Fibroblast of lung (primary cell): ENCODE data around the gene CACNB2.

ENCODE experiments used
- EZH2 ChIP-seq: IDR thresholded peaks from 2 replicates; pipeline ENCODE4 v1.5.1; 2012; ENCODE audit warnings: low read length, control low read depth, mild to moderate bottlenecking; ENCODE audit errors: missing control alignments
- TF ChIP-seq, protein P1 (sequence below), 2 donors: IDR thresholded peaks in 1 of 2; conservative IDR thresholded peaks in 1 of 2; 1 replicate in 1 of 2; 2 replicates in 1 of 2; pipeline ENCODE4 v1.5.1; 2011 to 2012; ENCODE audit warnings: low read length in 2 of 2, control low read depth in 1 of 2, inconsistent platforms in 1 of 2, low read depth in 1 of 2, mild to moderate bottlenecking in 1 of 2

DNA sequence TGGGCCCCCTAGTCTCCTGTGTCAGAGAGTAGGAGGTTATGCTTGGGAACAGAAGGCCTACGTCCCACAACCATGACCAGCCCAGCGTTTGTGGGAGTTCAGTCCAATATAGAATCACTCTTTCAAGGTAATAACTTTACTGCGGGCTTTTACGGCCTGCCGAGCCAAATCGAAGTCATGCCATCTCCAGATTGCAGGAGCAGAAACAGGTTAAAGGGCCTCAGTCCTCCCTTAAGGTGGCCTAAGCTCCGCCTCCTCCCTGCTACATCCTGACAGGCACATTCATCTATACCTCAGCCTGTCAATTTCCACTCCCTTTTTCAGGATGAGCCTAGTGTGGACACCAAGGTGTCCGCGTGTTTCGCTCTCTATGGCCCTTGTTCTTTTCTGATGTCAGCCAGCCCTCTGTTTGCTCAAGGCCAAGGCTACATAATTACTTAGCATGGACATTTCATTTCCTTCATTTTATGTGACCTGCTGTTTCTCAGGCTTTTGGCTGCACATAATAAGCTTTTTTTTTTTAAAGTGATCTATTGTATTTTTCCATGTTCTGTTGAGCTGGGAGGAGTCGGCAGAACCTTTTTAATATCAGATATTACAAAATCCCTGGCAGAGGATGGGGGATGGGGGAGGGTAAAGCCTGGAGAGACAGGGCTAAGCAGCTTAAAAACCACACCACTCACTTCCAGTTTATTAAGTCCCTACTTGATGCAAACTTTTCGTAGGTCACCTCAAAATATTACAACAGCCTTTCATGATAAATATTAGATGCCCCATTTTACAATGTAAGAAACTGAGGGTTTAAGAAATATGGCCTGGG is 84.6 kb downstream of the CACNB2 start:
- TF ChIP-seq, protein P1, sequence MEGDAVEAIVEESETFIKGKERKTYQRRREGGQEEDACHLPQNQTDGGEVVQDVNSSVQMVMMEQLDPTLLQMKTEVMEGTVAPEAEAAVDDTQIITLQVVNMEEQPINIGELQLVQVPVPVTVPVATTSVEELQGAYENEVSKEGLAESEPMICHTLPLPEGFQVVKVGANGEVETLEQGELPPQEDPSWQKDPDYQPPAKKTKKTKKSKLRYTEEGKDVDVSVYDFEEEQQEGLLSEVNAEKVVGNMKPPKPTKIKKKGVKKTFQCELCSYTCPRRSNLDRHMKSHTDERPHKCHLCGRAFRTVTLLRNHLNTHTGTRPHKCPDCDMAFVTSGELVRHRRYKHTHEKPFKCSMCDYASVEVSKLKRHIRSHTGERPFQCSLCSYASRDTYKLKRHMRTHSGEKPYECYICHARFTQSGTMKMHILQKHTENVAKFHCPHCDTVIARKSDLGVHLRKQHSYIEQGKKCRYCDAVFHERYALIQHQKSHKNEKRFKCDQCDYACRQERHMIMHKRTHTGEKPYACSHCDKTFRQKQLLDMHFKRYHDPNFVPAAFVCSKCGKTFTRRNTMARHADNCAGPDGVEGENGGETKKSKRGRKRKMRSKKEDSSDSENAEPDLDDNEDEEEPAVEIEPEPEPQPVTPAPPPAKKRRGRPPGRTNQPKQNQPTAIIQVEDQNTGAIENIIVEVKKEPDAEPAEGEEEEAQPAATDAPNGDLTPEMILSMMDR (conservative IDR thresholded peaks at IDR 0.05 in 1 of 2, IDR thresholded peaks at IDR 0.05 in 1 of 2; ENCODE audit: low read depth in 1 of 2, low read length in 2 of 2) = no peak
- TF ChIP-seq EZH2 = no peak
